Lower leg skin (tissue), 4 donors: ENCODE data around the gene TMPRSS13. TPM values are rescaled to one million over a fixed set of nuclear protein-coding genes. Genes with fewer than 3 reads are reported as not detected.
A peak's percentile ranks its signal among the peaks of the same experiment; 100 is the strongest.

ENCODE experiments used
- DNase-seq, 2 donors: peaks; one replicate each; pipeline ENCODE4 v3.0.0-alpha.2; 2019; ENCODE audit warnings: low spot score in 2 of 2
- H3K4me3 ChIP-seq: fragments of 200-600 bp; sonication (generic); 2 replicates; pipeline ENCODE4 v1.5.1; 2017; ENCODE audit warnings: mild to moderate bottlenecking, low read depth; ENCODE audit not compliant: poor library complexity, severe bottlenecking
- CTCF ChIP-seq, 3 donors: fragments of 450-650 bp; IDR thresholded peaks; one replicate each; pipeline ENCODE4 v1.5.1; 2016; ENCODE audit warnings: antibody characterized with exemption in 3 of 3, mild to moderate bottlenecking in 3 of 3, moderate library complexity in 2 of 3
- POLR2A ChIP-seq, 2 donors: fragments of 450-650 bp; IDR thresholded peaks; one replicate each; pipeline ENCODE4 v1.6.1; 2016 to 2017; ENCODE audit warnings: antibody characterized with exemption in 2 of 2, mild to moderate bottlenecking in 1 of 2, moderate library complexity in 1 of 2
- WGBS, 2 donors: methylation state at CpG; one replicate each; pipeline ENCODE4 v1.1.5; 2018; 5-methylcytosine and 5-hydroxymethylcytosine counted together
- intact Hi-C: fragments of 100-400 bp; cut with DNase I; formaldehyde crosslinking; loops from one replicate; pipeline ENCODE4 v1.15.0; 2023; ENCODE audit warnings: low total_unique reads
- total RNA-seq, 4 donors: library from RNA; depleted of rRNA; stranded (reverse); fragments of >200 nt; gene quantifications; one replicate each; pipeline ENCODE4 v1.1.0, GENCODE V29; 2016

TMPRSS13 gene
- total RNA-seq, 4 donors from 2014 or later: 100 to 171 (median 127) TPM

GRCh38 chr11:117933475-117933874, 4.3 kb upstream of the TMPRSS13 start:
- H3K4me3 ChIP-seq: no peak overlapping the region
- DNase-seq: peak in 1 of 2 donors; percentile 67
- 85 to 95% methylated on average over 4 of the region's 4 CpGs for WGBS, 2 donors
- intact Hi-C loops: no loop called here
- no peak for TF ChIP-seq CTCF (IDR thresholded peaks at IDR 0.05)
- no peak for TF ChIP-seq POLR2A (IDR thresholded peaks at IDR 0.05)

GRCh38 chr11:117932947-117933346, 3.7 kb upstream of the TMPRSS13 start:
- DNase-seq: no peak
- no peak overlapping the region for H3K4me3 ChIP-seq
- WGBS, 2 donors: 75 to 83% methylated on average over 3 of the region's 3 CpGs
- TF ChIP-seq CTCF (IDR thresholded peaks at IDR 0.05): no peak
- no peak for TF ChIP-seq POLR2A (IDR thresholded peaks at IDR 0.05)
- intact Hi-C loops: no loop called here

GRCh38 chr11:117932426-117932825, 3.2 kb upstream of the TMPRSS13 start:
- WGBS, 2 donors: 85 to 86% methylated on average over 6 of the region's 6 CpGs
- DNase-seq: no peak
- intact Hi-C loops: no loop called here
- no peak overlapping the region for H3K4me3 ChIP-seq
- no peak for TF ChIP-seq POLR2A (IDR thresholded peaks at IDR 0.05)
- no peak for TF ChIP-seq CTCF (IDR thresholded peaks at IDR 0.05)

GRCh38 chr11:117931971-117932370, 2.8 kb upstream of the TMPRSS13 start:
- WGBS, 2 donors: 44 to 77% methylated on average over 1 to 2 of the region's 2 CpGs
- no peak for TF ChIP-seq CTCF (IDR thresholded peaks at IDR 0.05)
- TF ChIP-seq POLR2A (IDR thresholded peaks at IDR 0.05): no peak
- DNase-seq: peak in 1 of 2 donors; percentile 76
- no peak overlapping the region for H3K4me3 ChIP-seq
- intact Hi-C loops: no loop called here

GRCh38 chr11:117931331-117931950, 2.2 kb upstream of the TMPRSS13 start:
- no peak for DNase-seq
- intact Hi-C loops: no loop called here
- WGBS, 2 donors: 90 to 92% methylated on average over 10 of the region's 10 CpGs
- TF ChIP-seq CTCF (IDR thresholded peaks at IDR 0.05): no peak
- TF ChIP-seq POLR2A (IDR thresholded peaks at IDR 0.05): no peak
- H3K4me3 ChIP-seq: no peak overlapping the region
